Large intestine (tissue), 3 donors: ENCODE measurements around the gene ATP8A2. TPM values are rescaled to one million over a fixed set of nuclear protein-coding genes. Genes with fewer than 3 reads are reported as not detected.

Experiments used
- DNase-seq, 2 donors: peaks; one replicate each; pipeline versions ENCODE4 v3.0.0 to v3.0.0-alpha.2; 2013
- H3K27ac ChIP-seq: one replicate; pipeline ENCODE4 v1.5.1; 2013; ENCODE audit warnings: low read length
- H3K27me3 ChIP-seq: 2 replicates; pipeline ENCODE4 v1.6.1; 2013; ENCODE audit warnings: low read length; ENCODE audit not compliant: control insufficient read depth, insufficient read depth
- H3K36me3 ChIP-seq: 2 replicates; pipeline ENCODE4 v1.6.1; 2013; ENCODE audit warnings: low read length; ENCODE audit not compliant: control insufficient read depth, insufficient read depth
- H3K4me1 ChIP-seq: one replicate; pipeline ENCODE4 v1.6.1; 2013; ENCODE audit warnings: low read length; ENCODE audit not compliant: control insufficient read depth, insufficient read depth
- H3K4me3 ChIP-seq: one replicate; pipeline ENCODE4 v1.5.1; 2013; ENCODE audit warnings: low read length
- H3K9me3 ChIP-seq: one replicate; pipeline ENCODE4 v1.6.1; 2013; ENCODE audit warnings: mild to moderate bottlenecking, low read depth, low read length, moderate library complexity; ENCODE audit not compliant: control insufficient read depth
- whole genome bisulfite sequencing: methylation state at CpG from one replicate; pipeline ENCODE4 v1.1.5; 2013; ENCODE audit warnings: low lambda C conversion rate; ENCODE audit not compliant: insufficient coverage; 5-methylcytosine and 5-hydroxymethylcytosine counted together
- polyA plus RNA-seq: library from polyadenylated mRNA; unstranded; fragments of 120-200 nt; gene quantifications from one replicate; pipeline ENCODE4 v1.2.1, GENCODE V29; 2013

Gene ATP8A2
- polyA plus RNA-seq, 1 donor = 2.3 TPM

DNA sequence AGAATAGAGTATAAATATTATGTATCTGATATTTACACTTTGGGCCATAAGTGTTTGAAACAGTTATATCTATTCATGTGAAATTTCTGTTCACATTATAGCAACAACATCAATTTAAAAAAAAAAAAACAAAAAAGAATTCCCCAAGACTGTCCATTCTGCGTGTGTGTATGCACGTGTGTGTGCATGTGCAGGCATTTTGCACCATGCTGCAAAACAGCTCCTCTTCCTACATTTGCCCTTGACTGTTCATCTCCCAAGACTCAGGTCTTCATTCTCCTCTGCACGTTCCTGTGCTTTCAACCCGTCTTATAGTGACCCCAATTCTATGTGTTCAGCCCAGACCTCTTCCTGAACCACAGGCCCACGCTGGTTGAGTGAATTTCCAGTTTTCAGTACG, 530.7 kb downstream of the ATP8A2 start:
- Histone ChIP-seq H3K4me1 (no peaks in the 10 kb centered on the region), H3K4me3 (no peak overlapping the region), H3K27ac (no peak overlapping the region), H3K9me3 (no peaks in the 10 kb centered on the region), H3K27me3 (no peaks in the 10 kb centered on the region), H3K36me3 (no peaks in the 10 kb centered on the region)
- no peak for DNase-seq
- no CpG with 5 or more reads among the region's 6 CpGs for WGBS

DNA sequence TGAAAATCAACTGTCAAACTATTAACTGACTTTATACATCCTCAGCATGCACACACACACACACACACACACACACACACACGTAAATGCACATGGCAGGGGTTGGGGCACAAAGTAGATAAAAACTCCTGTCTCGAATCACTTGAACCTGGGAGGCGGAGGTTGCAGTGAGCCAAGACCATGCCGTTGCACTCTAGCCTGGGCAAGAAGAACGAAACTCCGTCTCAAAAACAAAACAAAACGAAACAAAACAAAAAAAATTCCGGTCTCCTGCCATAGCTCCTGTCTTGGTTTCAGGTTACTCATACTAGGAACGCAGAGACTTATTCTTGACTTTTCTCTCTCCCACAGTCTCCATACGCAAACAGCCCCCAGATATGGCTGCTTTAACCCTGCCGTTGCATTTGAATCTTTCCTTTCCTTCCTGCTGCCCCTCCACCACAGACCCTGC, 531.1 kb downstream of the ATP8A2 start:
- Histone ChIP-seq H3K9me3 (no peaks in the 10 kb centered on the region), H3K36me3 (no peaks in the 10 kb centered on the region), H3K27ac (no peak overlapping the region), H3K27me3 (no peaks in the 10 kb centered on the region), H3K4me1 (no peaks in the 10 kb centered on the region), H3K4me3 (no peak overlapping the region)
- no peak for DNase-seq
- 92% methylated on average over 2 of the region's 11 CpGs for WGBS

DNA sequence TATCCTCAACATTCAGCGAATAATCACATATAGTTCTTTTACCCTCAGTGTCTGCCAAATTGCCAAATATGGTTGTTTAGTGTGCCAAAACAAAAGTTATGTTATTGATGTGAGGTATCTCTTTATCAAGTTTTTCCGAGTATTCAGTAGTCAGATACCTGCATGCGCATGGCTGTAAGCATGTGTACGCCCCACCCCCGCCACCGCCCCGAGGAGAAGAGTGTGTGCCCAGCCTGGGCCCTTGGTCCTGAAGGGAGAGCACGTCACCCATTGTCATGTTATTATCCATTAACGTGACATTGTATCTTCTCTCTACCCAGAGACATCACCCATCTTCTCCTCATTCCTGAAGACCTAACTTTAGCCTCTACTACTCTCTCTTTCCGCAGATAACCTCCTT, 533.1 kb downstream of the ATP8A2 start:
- no peak overlapping the region for H3K4me3 ChIP-seq
- no peaks in the 10 kb centered on the region for H3K36me3 ChIP-seq
- no peak overlapping the region for H3K27ac ChIP-seq
- DNase-seq = no peak
- WGBS = 92% methylated on average over 2 of the region's 10 CpGs
- no peaks in the 10 kb centered on the region for H3K27me3 ChIP-seq
- H3K9me3 ChIP-seq = no peaks in the 10 kb centered on the region
- no peaks in the 10 kb centered on the region for H3K4me1 ChIP-seq

GRCh38 chr13:25905611-25906010, 533.8 kb downstream of the ATP8A2 start:
- DNase-seq = peak in 1 of 2 donors; percentile 24
- H3K36me3 ChIP-seq = no peaks in the 10 kb centered on the region
- no CpG with 5 or more reads among the region's 5 CpGs for WGBS

DNA sequence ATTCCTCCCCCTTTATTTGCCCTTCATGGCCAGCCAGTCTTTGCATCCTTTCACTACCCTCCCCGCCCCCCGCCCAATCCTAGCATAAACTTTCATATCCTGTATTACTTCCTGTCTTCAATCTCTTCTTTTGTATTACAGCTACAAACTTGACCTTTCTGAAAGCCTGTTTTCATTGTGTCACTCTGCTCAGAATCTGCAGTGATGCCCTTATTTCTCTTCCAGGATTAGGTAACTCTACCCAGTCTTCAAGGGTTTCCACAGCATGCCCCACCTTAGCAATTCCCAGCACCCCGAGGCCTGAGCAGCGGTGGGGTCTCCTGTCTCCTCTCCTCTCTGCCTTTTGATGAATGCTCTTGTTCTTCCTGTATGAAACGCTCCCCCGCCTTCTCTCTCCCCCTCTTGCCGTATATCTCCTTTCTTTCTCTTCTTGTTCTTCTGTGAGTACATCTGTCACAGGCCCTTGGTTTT, 534.5 kb downstream of the ATP8A2 start:
- Histone ChIP-seq H3K9me3 (no peaks in the 10 kb centered on the region), H3K4me1 (no peaks in the 10 kb centered on the region), H3K36me3 (no peaks in the 10 kb centered on the region), H3K27ac (no peak overlapping the region), H3K27me3 (no peaks in the 10 kb centered on the region), H3K4me3 (no peak overlapping the region)
- 73% methylated on average over 2 of the region's 7 CpGs for WGBS
- DNase-seq = no peak

More at GRCh38 chr13:25905611-25906010, 533.8 kb downstream of the ATP8A2 start:
- no peaks in the 10 kb centered on the region for H3K27me3 ChIP-seq
- H3K9me3 ChIP-seq = no peaks in the 10 kb centered on the region
- H3K4me1 ChIP-seq = no peaks in the 10 kb centered on the region
- no peak overlapping the region for H3K4me3 ChIP-seq
- H3K27ac ChIP-seq = no peak overlapping the region

DNA sequence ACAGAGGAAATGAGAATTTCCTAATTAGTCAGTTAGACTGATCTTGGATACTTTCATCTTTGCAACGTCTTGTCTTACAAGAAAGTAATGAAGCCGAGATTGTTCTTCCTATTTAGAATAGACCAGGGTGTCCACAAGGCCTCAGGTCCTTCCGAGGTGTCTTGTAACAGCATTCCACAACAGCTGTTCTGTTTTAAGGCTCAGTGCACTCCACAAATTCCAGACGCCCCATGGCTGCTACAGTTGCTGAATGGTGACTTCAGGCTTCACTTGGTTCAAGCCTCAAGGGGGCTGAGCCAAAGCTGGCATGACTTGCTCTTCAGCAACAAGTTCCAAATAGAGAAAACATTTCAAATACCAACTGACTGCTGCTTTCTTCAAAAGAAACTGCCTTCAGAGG, 536.6 kb downstream of the ATP8A2 start:
- Histone ChIP-seq H3K27me3 (no peaks in the 10 kb centered on the region), H3K4me1 (no peaks in the 10 kb centered on the region), H3K4me3 (no peak overlapping the region), H3K9me3 (no peaks in the 10 kb centered on the region), H3K27ac (no peak overlapping the region), H3K36me3 (no peaks in the 10 kb centered on the region)
- no peak for DNase-seq
- no CpG with 5 or more reads among the region's 4 CpGs for WGBS

DNA sequence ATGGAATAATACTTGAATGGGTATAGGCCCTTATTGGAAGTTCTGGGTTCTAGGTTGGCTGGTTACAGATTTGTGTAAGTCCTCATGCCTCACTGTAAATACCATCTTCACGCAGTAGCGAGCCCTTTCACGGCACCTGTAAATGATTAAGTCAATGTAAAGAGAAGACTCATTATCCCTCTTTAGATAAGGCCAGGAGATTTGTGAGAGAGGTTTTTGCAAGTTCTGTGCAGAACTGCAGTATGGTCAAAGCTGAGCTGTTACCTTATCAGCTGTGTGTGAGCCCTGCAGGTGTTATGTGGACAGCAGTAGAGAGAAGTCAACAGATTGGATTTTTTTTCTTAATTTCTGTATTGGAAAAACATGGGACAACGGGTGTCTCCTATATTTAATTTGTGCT, 538.5 kb downstream of the ATP8A2 start:
- no peak overlapping the region for H3K27ac ChIP-seq
- no peak overlapping the region for H3K4me3 ChIP-seq
- H3K27me3 ChIP-seq = peaks cover 3% of the 10 kb centered on the region
- no peaks in the 10 kb centered on the region for H3K9me3 ChIP-seq
- no peaks in the 10 kb centered on the region for H3K4me1 ChIP-seq
- no peaks in the 10 kb centered on the region for H3K36me3 ChIP-seq
- DNase-seq = peak in 1 of 2 donors; percentile 45
- no CpG with 5 or more reads among the region's 4 CpGs for WGBS

DNA sequence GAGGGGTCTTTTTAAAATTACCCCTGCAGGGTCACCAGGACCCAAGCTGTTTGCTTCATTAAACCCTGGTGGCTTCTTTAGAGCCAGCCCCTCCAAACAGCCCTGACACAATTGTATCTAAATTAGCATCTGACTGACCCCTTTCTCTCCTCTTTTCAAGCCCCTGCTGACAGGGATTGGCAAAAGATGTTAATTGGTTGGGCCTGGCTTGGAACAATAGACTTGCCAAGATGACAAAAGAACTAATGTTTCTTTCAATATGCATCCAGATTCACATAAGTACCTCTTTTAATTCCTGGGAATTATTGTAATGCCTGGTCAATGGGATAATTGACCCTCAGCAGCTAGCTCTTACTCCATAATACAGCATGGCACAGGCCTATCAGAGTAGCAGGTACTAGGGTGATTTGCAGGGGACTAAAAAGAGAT, 539.2 kb downstream of the ATP8A2 start:
- H3K9me3 ChIP-seq = no peaks in the 10 kb centered on the region
- H3K4me3 ChIP-seq = no peak overlapping the region
- DNase-seq = no peak
- no peak overlapping the region for H3K27ac ChIP-seq
- peaks cover 3% of the 10 kb centered on the region for H3K27me3 ChIP-seq
- no peaks in the 10 kb centered on the region for H3K36me3 ChIP-seq
- no peaks in the 10 kb centered on the region for H3K4me1 ChIP-seq

DNA sequence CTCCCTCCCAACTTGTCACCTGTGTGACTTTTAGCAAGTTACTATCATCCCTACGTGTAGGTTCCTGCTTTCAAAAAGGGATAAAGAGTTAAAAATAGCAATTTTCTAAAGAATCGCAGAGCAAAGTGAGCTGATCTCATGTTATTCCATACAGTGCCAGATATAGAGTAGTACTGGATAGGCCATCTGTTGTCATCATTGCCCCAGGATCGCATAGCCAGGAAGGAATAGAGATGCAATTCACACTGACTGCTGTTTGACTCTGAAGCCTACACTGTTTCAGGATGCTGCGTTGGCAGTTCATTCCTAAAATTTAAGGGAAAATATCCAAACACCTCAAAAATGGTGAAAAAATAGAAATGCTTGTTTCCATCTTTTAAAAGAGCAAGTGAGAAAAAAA, 541.2 kb downstream of the ATP8A2 start:
- 83% methylated on average over 1 of the region's 4 CpGs for WGBS
- H3K4me1 ChIP-seq = no peaks in the 10 kb centered on the region
- no peak overlapping the region for H3K4me3 ChIP-seq
- no peak for DNase-seq
- H3K9me3 ChIP-seq = no peaks in the 10 kb centered on the region
- H3K27ac ChIP-seq = no peak overlapping the region
- no peaks in the 10 kb centered on the region for H3K36me3 ChIP-seq
- H3K27me3 ChIP-seq = peaks cover 3% of the 10 kb centered on the region

GRCh38 chr13:25915840-25916518, 544.2 kb downstream of the ATP8A2 start:
- 62% methylated on average over 4 of the region's 12 CpGs for WGBS
- no peak overlapping the region for H3K27ac ChIP-seq
- no peaks in the 10 kb centered on the region for H3K36me3 ChIP-seq
- H3K9me3 ChIP-seq = no peaks in the 10 kb centered on the region
- no peak overlapping the region for H3K4me3 ChIP-seq
- no peak for DNase-seq
- peaks cover 3% of the 10 kb centered on the region for H3K27me3 ChIP-seq
- no peaks in the 10 kb centered on the region for H3K4me1 ChIP-seq

GRCh38 chr13:25920277-25920676, 548.5 kb downstream of the ATP8A2 start:
- Histone ChIP-seq H3K27ac (no peak overlapping the region), H3K4me1 (no peaks in the 10 kb centered on the region), H3K36me3 (no peaks in the 10 kb centered on the region), H3K9me3 (no peaks in the 10 kb centered on the region), H3K4me3 (no peak overlapping the region), H3K27me3 (no peaks in the 10 kb centered on the region)
- WGBS = 60% methylated on average over 1 of the region's 4 CpGs
- no peak for DNase-seq
